Neural crest cell (in vitro differentiated cells): Measurements from ENCODE around the gene STPG4. TPM values are rescaled to one million over a fixed set of nuclear protein-coding genes. Genes with fewer than 3 reads are reported as not detected.

Experiments
- DNase-seq: peaks from one replicate; pipeline ENCODE4 v3.0.0; 2021; ENCODE audit warnings: low read depth, mixed read lengths, low spot score
- H3K27ac Mint-ChIP-seq: one replicate; pipeline ENCODE4 v1.8.0; 2021; ENCODE audit warnings: mild to moderate bottlenecking, mixed read lengths; ENCODE audit not compliant: unreplicated experiment
- H3K27me3 Mint-ChIP-seq: 2 replicates; pipeline ENCODE4 v1.8.0; 2021; ENCODE audit warnings: low read depth, mild to moderate bottlenecking, mixed read lengths
- H3K36me3 Mint-ChIP-seq: 2 replicates; pipeline ENCODE4 v1.8.0; 2021; ENCODE audit warnings: low read depth, mild to moderate bottlenecking, mixed read lengths
- H3K4me1 Mint-ChIP-seq: 2 replicates; pipeline ENCODE4 v1.8.0; 2021; ENCODE audit warnings: mixed read lengths
- H3K4me3 Mint-ChIP-seq: one replicate; pipeline ENCODE4 v1.8.0; 2021; ENCODE audit warnings: mild to moderate bottlenecking, mixed read lengths
- H3K9me3 Mint-ChIP-seq: 2 replicates; pipeline ENCODE4 v1.8.0; 2021; ENCODE audit warnings: mixed read lengths
- total RNA-seq: library from RNA; stranded (reverse); gene quantifications from 2 replicates; pipeline ENCODE4 v1.2.1, GENCODE V29; 2021
- TF ChIP-seq, protein P1 (sequence below): fragments of 200-600 bp; sonication (generic); conservative IDR thresholded peaks from 2 replicates; pipeline ENCODE4 v1.5.0; 2021; ENCODE audit warnings: antibody characterized with exemption, mild to moderate bottlenecking

The STPG4 gene
- total RNA-seq, 1 donor from 2014 or later, result 0.26 TPM

DNA sequence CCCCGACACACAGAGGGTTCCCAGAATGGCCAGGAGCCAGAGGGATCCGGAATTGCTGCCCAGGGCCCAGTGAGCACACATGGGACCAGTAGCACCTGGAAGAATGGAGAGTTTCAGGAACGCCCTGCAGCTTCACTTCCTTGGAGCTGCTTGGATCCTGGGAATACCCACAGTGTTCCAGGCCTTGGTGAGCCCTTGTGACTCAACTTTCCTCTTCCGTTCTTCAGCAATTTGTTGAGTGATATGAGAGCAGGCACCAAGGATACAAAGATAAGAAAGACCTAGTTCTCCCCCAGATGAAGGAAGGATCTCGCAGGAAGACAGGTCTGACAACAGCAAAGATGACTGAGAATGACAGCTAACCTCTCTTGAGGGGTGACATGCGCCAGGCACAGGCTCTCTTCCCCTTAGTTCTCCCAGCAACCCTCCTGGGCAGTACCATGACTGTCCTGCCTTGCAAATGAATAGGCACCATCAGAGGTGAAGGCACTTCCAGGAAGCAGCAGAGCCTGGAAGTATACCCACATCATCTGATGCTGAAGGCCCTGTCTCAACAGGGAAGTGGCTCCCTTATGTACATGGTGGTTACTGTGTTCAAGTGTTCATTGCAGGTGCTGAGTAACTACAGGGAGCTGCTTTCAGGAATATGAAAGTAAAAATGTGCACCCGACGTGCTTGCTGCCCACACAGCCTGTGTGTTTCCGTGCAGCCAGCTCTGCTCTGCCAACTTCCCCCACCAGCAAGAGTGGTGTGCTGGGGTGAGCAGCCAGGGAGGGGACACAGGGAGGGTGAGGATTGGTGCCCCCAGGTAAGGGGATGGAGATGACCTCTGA lies 116.2 kb downstream of the STPG4 start:
- Mint-ChIP-seq H3K4me3 (no peak overlapping the region), H3K27me3 (no peaks in the 10 kb centered on the region), H3K9me3 (no peaks in the 10 kb centered on the region), H3K4me1 (peaks cover 46% of the 10 kb centered on the region), H3K27ac (no peak overlapping the region), H3K36me3 (no peaks in the 10 kb centered on the region)
- no peak for DNase-seq
- TF ChIP-seq, protein P1, sequence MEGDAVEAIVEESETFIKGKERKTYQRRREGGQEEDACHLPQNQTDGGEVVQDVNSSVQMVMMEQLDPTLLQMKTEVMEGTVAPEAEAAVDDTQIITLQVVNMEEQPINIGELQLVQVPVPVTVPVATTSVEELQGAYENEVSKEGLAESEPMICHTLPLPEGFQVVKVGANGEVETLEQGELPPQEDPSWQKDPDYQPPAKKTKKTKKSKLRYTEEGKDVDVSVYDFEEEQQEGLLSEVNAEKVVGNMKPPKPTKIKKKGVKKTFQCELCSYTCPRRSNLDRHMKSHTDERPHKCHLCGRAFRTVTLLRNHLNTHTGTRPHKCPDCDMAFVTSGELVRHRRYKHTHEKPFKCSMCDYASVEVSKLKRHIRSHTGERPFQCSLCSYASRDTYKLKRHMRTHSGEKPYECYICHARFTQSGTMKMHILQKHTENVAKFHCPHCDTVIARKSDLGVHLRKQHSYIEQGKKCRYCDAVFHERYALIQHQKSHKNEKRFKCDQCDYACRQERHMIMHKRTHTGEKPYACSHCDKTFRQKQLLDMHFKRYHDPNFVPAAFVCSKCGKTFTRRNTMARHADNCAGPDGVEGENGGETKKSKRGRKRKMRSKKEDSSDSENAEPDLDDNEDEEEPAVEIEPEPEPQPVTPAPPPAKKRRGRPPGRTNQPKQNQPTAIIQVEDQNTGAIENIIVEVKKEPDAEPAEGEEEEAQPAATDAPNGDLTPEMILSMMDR, result no peak

DNA sequence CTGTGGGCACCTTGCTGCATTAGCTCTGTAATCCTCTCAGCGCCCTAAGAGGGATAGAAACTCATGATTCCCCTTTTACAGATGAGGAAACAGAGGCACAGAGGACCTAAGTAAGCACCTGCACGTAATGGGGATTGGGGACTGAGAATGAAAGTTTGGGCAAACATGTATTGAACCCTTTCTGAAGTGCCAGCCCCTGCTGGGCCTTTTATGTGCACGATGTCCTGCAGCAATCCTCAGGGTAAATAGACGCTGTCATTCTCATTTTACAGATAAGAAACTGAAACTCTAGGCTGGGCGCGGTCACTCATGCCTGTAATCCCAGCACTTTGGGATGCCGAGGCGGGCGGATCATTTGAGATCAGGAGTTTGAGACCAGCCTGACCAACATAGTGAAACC lies 117.4 kb downstream of the STPG4 start:
- Mint-ChIP-seq H3K4me1 (peaks cover 49% of the 10 kb centered on the region), H3K36me3 (no peaks in the 10 kb centered on the region), H3K4me3 (no peak overlapping the region), H3K27me3 (no peaks in the 10 kb centered on the region), H3K9me3 (no peaks in the 10 kb centered on the region), H3K27ac (no peak overlapping the region)
- DNase-seq, result no peak
- TF ChIP-seq, protein P1, result no peak

Other genes with a start within 250 kb of the STPG4 start
- gene MCFD2, start 239.5 kb downstream of the STPG4 start, total RNA-seq, result 78.8 and 79.8 TPM in 2 replicates
- 9.6 and 9.8 TPM in 2 replicates for gene TTC7A, start 214.1 kb downstream of the STPG4 start, total RNA-seq
- gene CALM2, start 21.2 kb upstream of the STPG4 start, total RNA-seq, result 510 and 519 TPM in 2 replicates
- gene EPCAM, start 214.0 kb upstream of the STPG4 start, total RNA-seq, result 4.5 and 7.6 TPM in 2 replicates
- 81.9 and 84.5 TPM in 2 replicates for gene MSH2, start 247.8 kb upstream of the STPG4 start, total RNA-seq